HG03520 (cell line): ENCODE measurements around the gene FRMPD4.

Source experiments
- ATAC-seq: cut with Tn5 transposase; IDR thresholded peaks from one replicate; pipeline ENCODE4 v1.9.1; 2021; ENCODE audit warnings: mild to moderate bottlenecking, moderate library complexity; ENCODE audit not compliant: unreplicated experiment

Gene FRMPD4

DNA sequence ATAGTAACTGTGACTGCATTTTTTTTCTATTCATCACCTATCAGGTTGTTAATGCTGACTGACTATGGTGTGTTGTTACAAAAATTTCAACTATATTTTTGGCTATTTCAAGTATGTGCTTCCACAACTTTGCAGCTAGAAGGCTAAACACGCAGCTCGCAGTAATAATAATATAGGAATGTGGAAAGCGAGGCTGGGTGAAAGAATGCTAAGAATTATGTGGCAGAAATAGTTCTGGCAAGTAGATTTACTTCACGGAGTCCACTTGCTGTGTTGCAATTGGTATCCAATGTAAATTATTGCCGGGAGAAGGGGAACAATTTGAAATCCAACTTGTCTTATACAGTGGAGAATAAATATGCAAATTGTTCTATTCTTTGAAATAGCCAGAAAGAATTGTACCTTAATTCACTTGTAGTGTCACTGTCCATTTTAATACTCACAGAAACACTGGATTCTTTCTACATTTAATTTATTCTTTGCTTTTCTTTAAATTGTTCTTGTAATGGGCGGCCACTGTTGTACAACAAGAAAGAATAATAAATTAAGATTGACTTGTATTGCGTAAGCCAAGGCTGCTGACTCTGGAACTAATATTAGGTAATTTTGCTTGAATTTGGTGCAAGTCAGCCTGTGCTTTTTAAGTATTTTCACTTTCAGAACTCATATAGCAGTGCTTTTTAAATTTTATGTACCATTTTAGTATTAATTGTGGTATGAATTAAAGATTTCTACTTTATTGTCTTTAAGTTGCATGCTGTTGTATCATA is 154.9 kb downstream of the FRMPD4 start:
- ATAC-seq: no peak

GRCh38 chrX:12297353-12297752 is 159.1 kb downstream of the FRMPD4 start:
- no peak for ATAC-seq

DNA sequence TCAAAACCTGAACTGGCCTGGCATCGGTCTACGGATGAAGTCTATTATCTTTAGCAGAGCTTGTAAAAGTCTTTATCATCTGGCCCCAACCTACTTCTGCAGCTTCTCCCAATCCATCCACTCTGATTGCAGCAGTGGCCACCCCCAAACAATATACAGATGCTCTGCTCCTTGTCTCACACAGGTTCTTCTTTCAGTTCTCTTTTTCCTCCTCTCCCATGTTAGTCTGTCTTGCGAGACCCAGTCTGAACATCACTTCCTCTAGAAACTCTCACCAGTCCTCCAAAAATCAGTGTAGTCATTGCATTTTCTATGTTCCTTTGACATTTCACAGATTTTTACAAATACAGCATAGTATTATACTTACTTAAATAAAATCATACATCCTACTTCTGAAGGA is 163.0 kb downstream of the FRMPD4 start:
- no peak for ATAC-seq

DNA sequence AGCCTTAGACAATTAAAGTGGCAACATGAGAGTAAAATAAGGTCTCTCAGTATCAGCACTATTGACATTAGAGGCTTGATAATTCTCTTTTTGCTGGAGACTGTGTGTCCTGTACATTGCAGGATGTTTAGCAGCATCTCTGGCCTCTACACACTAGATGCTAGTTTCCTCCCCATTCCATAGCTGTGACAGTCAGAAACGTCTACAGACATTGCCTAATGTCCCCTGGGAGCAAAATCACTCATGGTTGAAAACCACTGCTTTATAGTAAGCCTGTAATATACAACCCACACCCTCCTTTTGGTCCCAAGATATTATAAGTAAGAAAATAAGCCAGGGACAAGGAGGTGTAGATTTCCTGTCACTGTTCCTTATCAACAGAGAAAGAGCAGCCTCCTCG is 166.0 kb downstream of the FRMPD4 start:
- no peak for ATAC-seq

GRCh38 chrX:12307961-12308360 is 169.7 kb downstream of the FRMPD4 start:
- ATAC-seq: no peak

DNA sequence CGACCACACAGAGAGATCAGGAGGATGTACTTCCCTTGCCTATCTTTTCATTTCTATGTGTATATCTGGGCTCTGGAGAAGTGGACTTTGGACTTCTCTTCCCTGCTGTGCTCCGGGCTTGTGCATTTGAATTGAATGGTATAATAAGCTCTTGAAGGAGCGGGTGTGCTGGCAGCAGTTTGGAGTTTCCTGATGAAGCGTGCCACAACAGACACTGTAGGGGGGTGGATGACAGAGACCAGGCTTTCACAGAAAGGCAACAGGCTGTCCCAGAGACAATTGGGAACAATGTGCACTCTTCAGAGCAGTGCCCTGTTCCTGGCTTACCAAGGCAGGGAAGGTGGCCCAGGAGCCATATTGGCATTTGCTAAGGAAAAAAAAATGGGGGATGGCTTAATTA is 170.1 kb downstream of the FRMPD4 start:
- ATAC-seq: no peak

GRCh38 chrX:12309040-12309743 is 170.9 kb downstream of the FRMPD4 start:
- ATAC-seq: no peak

DNA sequence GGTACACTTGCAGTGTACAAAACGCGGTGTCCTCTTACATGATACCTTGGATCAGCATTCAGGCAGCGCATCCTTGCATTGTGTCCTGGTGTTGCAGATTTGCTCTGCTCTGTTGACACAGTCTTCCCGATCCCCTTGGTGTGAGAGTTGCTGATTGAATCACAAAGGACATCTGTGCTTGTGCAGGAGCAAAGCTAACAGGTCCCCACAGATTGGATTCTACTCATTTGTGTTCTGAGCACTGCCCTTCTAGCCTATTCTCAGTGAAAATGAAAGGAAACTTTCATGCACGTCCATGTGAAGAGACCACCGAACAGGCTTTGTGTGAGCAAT is 171.4 kb downstream of the FRMPD4 start:
- ATAC-seq: no peak

GRCh38 chrX:12314651-12315050 is 176.4 kb downstream of the FRMPD4 start:
- ATAC-seq: no peak

- no peak for ATAC-seq
Measured at GRCh38 chrX:12315526-12315925, 177.3 kb downstream of the FRMPD4 start.

- no peak for ATAC-seq
Measured at GRCh38 chrX:12319003-12319519, 180.8 kb downstream of the FRMPD4 start.

DNA sequence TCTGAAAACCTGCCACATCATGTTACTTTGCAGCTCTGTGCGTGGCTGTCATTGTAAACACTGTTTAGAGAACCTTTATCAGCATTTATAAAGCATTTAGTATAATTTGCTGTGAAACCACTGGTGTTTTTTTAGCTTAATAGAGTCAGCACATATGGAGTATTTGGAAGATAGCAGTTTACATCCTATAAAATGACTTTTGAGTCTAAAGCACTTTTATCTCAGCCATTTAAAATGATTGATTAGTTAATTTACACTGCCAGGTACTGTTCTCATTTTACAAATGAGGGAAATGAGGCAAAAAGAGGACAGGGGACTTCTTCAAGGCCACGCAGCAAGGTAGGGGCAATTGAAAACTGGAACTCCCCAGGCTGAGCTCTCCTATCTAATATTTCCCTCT is 181.7 kb downstream of the FRMPD4 start:
- ATAC-seq: no peak

DNA sequence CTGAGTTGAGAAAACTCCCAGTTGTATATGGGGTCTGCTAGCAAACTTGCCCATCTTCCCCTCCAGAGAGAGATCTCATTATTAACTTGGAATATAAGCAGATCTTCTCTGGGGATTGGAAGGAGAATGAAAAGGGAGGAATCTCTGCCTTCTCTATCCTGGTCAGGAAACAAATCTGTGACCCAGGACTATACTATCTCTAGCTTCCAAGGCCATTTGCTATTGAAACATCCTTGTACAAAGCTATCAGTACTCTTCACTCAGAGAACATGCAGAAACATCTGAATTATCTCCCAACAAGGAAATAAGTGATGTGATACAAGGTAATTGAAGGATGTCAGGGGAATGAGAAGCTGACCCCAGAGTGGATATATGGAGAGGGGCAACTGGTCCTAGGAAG is 183.8 kb downstream of the FRMPD4 start:
- ATAC-seq: no peak

GRCh38 chrX:12325171-12325570 is 186.9 kb downstream of the FRMPD4 start:
- no peak for ATAC-seq

- ATAC-seq: no peak
Measured at GRCh38 chrX:12327836-12328235, 189.6 kb downstream of the FRMPD4 start.

- ATAC-seq: no peak
Measured at GRCh38 chrX:12329476-12329875, 191.2 kb downstream of the FRMPD4 start.

- no peak for ATAC-seq
Measured at GRCh38 chrX:12330841-12331240, 192.6 kb downstream of the FRMPD4 start.

DNA sequence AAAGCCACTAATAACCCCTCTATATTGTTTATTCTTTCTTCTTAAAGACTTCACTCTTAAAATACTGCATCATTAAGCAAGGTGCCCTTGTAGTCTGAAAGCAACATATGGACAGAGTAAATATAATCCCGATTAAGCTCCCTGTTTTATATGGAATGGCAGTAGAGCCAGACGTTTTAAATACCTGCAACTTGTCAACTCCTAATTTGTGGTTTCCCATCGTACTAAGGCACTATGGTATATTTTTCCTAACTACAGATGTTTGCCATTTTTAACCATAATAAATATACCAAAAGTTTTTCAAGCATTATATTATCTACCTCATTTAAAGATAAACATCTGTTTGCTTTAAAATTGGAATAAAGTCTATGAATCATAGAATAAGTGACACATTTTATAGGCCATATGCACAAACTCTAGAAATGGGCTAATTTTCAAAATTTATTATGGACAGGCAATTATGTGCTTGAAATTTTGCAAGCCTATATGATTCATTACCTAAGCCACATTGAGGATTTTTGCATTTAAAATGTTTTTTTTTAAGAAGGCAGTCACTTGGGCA is 194.6 kb downstream of the FRMPD4 start:
- no peak for ATAC-seq

- no peak for ATAC-seq
Measured at GRCh38 chrX:12339921-12340320, 201.6 kb downstream of the FRMPD4 start.

DNA sequence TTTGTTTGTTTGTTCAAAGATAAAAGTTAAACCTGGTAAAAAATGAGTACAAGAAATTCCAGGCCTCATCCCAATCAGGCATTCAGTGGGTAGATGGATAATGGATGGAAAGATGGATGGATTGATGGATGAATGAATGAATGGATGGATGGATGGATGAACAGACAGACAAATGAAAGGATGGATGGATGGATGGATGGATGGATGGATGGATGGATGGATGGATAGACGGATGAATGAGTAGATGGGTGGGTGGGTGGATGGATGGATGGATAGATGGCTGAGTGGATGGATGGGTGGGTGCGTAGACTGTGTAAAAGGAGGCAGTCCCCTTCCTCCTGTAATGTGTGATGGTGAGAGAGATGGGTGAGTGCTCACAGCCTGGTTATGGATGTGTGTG is 206.7 kb downstream of the FRMPD4 start:
- no peak for ATAC-seq

GRCh38 chrX:12349201-12349600 is 210.9 kb downstream of the FRMPD4 start:
- no peak for ATAC-seq

DNA sequence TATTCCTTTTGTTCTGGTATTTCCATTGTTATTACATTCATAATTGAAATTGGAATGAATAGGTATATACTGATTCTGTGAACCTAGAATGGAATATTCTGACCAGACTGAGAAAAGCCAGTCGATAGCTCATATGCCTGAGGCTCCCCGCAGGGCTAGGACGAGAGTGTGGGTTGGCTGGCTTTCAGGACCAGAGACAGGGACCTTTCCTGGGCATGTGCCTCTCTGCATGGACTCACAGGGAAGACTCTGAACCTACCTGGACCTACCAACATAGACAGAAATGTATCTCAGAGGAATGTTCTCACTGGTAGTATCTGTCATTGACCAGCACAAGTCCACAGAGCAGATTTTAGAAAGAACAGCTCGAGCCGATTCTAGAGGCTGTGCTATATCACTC is 214.6 kb downstream of the FRMPD4 start:
- no peak for ATAC-seq
